ENCODE measurements around the gene BARHL1.

DNA sequence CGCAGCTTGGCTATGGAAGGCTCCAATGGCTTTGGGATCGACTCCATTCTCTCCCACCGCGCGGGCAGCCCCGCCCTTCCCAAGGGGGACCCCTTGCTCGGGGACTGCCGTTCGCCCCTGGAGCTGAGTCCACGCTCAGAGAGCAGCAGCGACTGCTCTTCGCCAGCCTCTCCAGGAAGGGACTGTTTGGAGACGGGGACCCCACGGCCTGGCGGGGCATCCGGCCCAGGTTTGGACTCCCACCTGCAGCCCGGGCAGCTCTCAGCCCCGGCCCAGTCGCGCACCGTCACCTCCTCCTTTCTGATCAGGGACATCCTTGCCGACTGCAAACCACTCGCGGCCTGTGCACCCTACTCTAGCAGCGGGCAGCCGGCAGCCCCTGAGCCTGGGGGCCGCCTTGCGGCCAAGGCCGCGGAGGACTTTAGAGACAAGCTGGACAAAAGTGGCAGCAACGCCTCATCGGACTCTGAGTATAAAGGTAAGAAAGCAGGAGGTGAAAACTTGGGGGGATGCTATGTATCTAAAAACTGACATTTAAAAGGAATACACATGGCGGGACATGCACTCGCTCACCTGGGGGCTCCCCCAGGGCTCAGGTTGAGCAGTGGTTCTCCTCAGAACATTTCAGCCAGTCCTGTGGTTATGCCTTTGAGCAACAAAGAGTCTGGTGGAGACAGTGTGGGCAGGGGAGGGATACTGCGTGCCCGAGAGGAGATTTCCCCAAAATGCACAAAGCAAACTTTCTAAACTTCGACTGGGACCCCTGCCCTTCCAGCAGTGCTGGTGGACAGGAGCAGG, 579 bp downstream of the BARHL1 start:
- no peak for TF ChIP-seq ZNF589 (CRISPR knock-in tag; conservative IDR thresholded peaks at IDR 0.05)
- no peak for TF ChIP-seq ZNF224 (CRISPR knock-in tag; IDR thresholded peaks at IDR 0.05)
- no peak for TF ChIP-seq TAF1 (CRISPR knock-in tag; IDR thresholded peaks at IDR 0.05)
- no peak for TF ChIP-seq SRF (IDR thresholded peaks at IDR 0.05; ENCODE audit: low read depth, low read length)
- no peak for TF ChIP-seq TEAD2 (CRISPR knock-in tag; IDR thresholded peaks at IDR 0.05)
- no peak for TF ChIP-seq POLR2A (IDR thresholded peaks at IDR 0.05; ENCODE audit: insufficient read depth in 1 of 2, low read depth in 2 of 2, low read length in 2 of 2)
- no peak for TF ChIP-seq NR1H2 (CRISPR knock-in tag; IDR thresholded peaks at IDR 0.05; ENCODE audit: borderline replicate concordance, low read depth)
- TF ChIP-seq MYC (CRISPR knock-in tag; IDR thresholded peaks at IDR 0.05; ENCODE audit: borderline replicate concordance) = no peak
- TF ChIP-seq, protein P1, sequence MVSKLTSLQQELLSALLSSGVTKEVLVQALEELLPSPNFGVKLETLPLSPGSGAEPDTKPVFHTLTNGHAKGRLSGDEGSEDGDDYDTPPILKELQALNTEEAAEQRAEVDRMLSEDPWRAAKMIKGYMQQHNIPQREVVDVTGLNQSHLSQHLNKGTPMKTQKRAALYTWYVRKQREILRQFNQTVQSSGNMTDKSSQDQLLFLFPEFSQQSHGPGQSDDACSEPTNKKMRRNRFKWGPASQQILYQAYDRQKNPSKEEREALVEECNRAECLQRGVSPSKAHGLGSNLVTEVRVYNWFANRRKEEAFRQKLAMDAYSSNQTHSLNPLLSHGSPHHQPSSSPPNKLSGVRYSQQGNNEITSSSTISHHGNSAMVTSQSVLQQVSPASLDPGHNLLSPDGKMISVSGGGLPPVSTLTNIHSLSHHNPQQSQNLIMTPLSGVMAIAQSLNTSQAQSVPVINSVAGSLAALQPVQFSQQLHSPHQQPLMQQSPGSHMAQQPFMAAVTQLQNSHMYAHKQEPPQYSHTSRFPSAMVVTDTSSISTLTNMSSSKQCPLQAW (CRISPR knock-in tag; IDR thresholded peaks at IDR 0.05) = no peak
- TF ChIP-seq CBX2 (IDR thresholded peaks at IDR 0.05; ENCODE audit: low read depth, low read length) = no peak
- no peak for TF ChIP-seq CBX2 (CRISPR knock-in tag; IDR thresholded peaks at IDR 0.05; ENCODE audit: low read depth)
- TF ChIP-seq, protein P2, sequence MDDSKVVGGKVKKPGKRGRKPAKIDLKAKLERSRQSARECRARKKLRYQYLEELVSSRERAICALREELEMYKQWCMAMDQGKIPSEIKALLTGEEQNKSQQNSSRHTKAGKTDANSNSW (CRISPR knock-in tag; IDR thresholded peaks at IDR 0.05; ENCODE audit: borderline replicate concordance) = no peak
- TF ChIP-seq, protein P3, sequence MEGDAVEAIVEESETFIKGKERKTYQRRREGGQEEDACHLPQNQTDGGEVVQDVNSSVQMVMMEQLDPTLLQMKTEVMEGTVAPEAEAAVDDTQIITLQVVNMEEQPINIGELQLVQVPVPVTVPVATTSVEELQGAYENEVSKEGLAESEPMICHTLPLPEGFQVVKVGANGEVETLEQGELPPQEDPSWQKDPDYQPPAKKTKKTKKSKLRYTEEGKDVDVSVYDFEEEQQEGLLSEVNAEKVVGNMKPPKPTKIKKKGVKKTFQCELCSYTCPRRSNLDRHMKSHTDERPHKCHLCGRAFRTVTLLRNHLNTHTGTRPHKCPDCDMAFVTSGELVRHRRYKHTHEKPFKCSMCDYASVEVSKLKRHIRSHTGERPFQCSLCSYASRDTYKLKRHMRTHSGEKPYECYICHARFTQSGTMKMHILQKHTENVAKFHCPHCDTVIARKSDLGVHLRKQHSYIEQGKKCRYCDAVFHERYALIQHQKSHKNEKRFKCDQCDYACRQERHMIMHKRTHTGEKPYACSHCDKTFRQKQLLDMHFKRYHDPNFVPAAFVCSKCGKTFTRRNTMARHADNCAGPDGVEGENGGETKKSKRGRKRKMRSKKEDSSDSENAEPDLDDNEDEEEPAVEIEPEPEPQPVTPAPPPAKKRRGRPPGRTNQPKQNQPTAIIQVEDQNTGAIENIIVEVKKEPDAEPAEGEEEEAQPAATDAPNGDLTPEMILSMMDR (CRISPR knock-in tag; IDR thresholded peaks at IDR 0.05) = no peak

Measured in HepG2 (cell line).